Small intestine (tissue), 7 donors: Measurements from ENCODE around the gene KIF22. TPM values are rescaled to one million over a fixed set of nuclear protein-coding genes. Genes with fewer than 3 reads are reported as not detected.

Experiments
- DNase-seq, 2 donors: peaks; one replicate each; pipeline versions ENCODE4 v3.0.0 to v3.0.0-alpha.2; 2013
- FAIRE-seq: peaks from 2 replicates; lab custom pipeline; 2012; peaks lifted over from hg19 to GRCh38; lab: Jason Lieb, UNC
- H3K27ac ChIP-seq, 3 donors: one replicate each; pipeline ENCODE4 v1.5.1; 2013; ENCODE audit warnings: low read length in 2 of 3, mild to moderate bottlenecking in 2 of 3, control low read depth in 1 of 3, inconsistent platforms in 1 of 3, low read depth in 1 of 3, moderate library complexity in 1 of 3
- H3K27me3 ChIP-seq, 3 donors: one replicate each; pipeline ENCODE4 v1.6.1; 2013; ENCODE audit warnings: low read length in 3 of 3, inconsistent platforms in 1 of 3; ENCODE audit not compliant: control insufficient read depth in 3 of 3, insufficient read depth in 3 of 3
- H3K36me3 ChIP-seq, 3 donors: one replicate each; pipeline ENCODE4 v1.6.1; 2013; ENCODE audit warnings: low read length in 3 of 3, inconsistent platforms in 1 of 3, low read depth in 1 of 3, mild to moderate bottlenecking in 1 of 3, moderate library complexity in 1 of 3; ENCODE audit not compliant: control insufficient read depth in 3 of 3, insufficient read depth in 2 of 3
- H3K4me1 ChIP-seq, 3 donors: one replicate each; pipeline ENCODE4 v1.6.1; 2013; ENCODE audit warnings: low read length in 2 of 3, inconsistent platforms in 1 of 3, low read depth in 1 of 3, mild to moderate bottlenecking in 1 of 3, moderate library complexity in 1 of 3; ENCODE audit not compliant: control insufficient read depth in 3 of 3, insufficient read depth in 2 of 3
- H3K4me3 ChIP-seq, 3 donors: one replicate each; pipeline ENCODE4 v1.5.1; 2013; ENCODE audit warnings: low read length in 3 of 3, control low read depth in 1 of 3, inconsistent platforms in 1 of 3, low read depth in 1 of 3, mild to moderate bottlenecking in 1 of 3, moderate library complexity in 1 of 3
- H3K9me3 ChIP-seq, 2 donors: one replicate each; pipeline ENCODE4 v1.6.1; 2013; ENCODE audit warnings: low read depth in 1 of 2, low read length in 1 of 2; ENCODE audit not compliant: control insufficient read depth in 2 of 2, insufficient read depth in 1 of 2
- WGBS, 3 donors: extraction: QIAGEN DNeasy Blood & Tissue Kit; methylation state at CpG; one replicate each; pipeline ENCODE4 v1.1.7; 2013; 5-methylcytosine and 5-hydroxymethylcytosine counted together
- polyA plus RNA-seq, 4 donors: library from polyadenylated mRNA; stranded (reverse) in 3 of 4; unstranded in 1 of 4; fragments of 200-250 nt in 3 of 4; fragments of 120-200 nt in 1 of 4; gene quantifications; one replicate each; pipeline versions ENCODE4 v1.2.1 to v1.2.3, GENCODE V29; 2013
- donor health status: healthy with polysubstance abuse.
- donor health status: control.
- donor health status: control.
- donor health status: Bipolar disorder and iron deficiency.
- donor health status: healthy.

Gene KIF22
- polyA plus RNA-seq, 4 donors: 17.0 to 61.7 (median 34.5) TPM

GRCh38 chr16:29811896-29812665, 21.5 kb downstream of the KIF22 start, which contains the start of gene PRRT2:
Gene PRRT2 (plus strand): TSS chr16:29812193. CDS start chr16:29813055, 862 bp downstream.
- FAIRE-seq (no peak), DNase-seq (peak in 1 of 2 donors; percentile 67)
- WGBS, 3 donors: 2 to 5% (median 3%) methylated on average over 59 to 69 of the region's 69 CpGs
- Histone ChIP-seq H3K4me1 (peaks cover 7 to 60% (median 18%) of the 10 kb centered on the region in 3 donors), H3K9me3 (no peaks in the 10 kb centered on the region), H3K27ac (peak within 1 kb of the TSS; percentile 47 to 79 (median 75)), H3K4me3 (peak within 1 kb of the TSS; percentile 31 to 63 (median 54)), H3K27me3 (peaks cover 0 to 21% (median 0%) of the 10 kb centered on the region in 3 donors), H3K36me3 (peaks cover 0 to 35% (median 0%) of the 10 kb centered on the region in 3 donors)

- Histone ChIP-seq H3K36me3 (peaks cover 0 to 34% (median 0%) of the 10 kb centered on the region in 3 donors), H3K4me1 (peaks cover 7 to 64% (median 18%) of the 10 kb centered on the region in 3 donors), H3K27ac (peak overlapping the region in 1 of 3 donors; percentile 46), H3K9me3 (no peaks in the 10 kb centered on the region), H3K27me3 (peaks cover 0 to 21% (median 0%) of the 10 kb centered on the region in 3 donors), H3K4me3 (peak overlapping the region in 1 of 3 donors; percentile 63)
- no peak for FAIRE-seq
- 71 to 75% (median 73%) methylated on average over 9 of the region's 9 CpGs for WGBS, 3 donors
- DNase-seq: no peak
These were observed 22.4 kb downstream of the KIF22 start for GRCh38 chr16:29812754-29813643.

DNA sequence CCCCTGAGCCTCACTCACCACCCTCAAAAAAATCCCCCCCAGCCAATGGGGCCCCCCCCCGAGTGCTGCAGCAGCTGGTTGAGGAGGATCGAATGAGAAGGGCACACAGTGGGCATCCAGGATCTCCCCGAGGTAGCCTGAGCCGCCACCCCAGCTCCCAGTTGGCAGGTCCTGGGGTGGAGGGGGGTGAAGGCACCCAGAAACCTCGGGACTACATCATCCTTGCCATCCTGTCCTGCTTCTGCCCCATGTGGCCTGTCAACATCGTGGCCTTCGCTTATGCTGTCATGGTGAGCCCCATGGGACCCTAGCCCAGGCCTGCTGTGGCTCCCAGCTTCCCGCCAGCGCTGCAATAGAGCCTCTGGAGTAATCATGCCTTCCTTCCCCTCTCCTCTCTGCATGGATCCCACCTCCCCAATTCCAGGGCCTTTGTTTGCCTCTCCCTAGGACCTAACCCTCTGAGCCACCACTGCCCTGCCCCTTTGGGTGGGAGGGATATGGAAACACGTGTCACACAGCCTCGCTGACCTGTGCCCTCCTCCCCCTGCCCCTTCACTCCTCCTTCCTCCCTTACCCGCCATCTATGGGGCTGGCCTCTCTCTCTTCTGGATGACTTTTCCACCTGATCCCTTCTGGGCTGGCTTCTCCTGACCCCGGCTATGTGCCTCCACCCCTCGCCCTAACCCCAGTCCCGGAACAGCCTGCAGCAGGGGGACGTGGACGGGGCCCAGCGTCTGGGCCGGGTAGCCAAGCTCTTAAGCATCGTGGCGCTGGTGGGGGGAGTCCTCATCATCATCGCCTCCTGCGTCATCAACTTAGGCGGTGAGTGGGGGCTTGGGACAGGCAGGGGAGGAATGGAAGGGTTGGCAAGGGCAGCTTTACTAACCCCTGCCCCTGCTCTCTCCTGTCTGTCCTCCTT, 23.4 kb downstream of the KIF22 start:
- no peaks in the 10 kb centered on the region for H3K9me3 ChIP-seq
- no peak overlapping the region for H3K27ac ChIP-seq
- WGBS, 3 donors: 72 to 79% (median 78%) methylated on average over 21 to 24 of the region's 24 CpGs
- FAIRE-seq: no peak
- DNase-seq: no peak
- peaks cover 0 to 21% (median 0%) of the 10 kb centered on the region in 3 donors for H3K27me3 ChIP-seq
- peaks cover 7 to 58% (median 11%) of the 10 kb centered on the region in 3 donors for H3K4me1 ChIP-seq
- peaks cover 0 to 33% (median 2%) of the 10 kb centered on the region in 3 donors for H3K36me3 ChIP-seq
- no peak overlapping the region for H3K4me3 ChIP-seq

DNA sequence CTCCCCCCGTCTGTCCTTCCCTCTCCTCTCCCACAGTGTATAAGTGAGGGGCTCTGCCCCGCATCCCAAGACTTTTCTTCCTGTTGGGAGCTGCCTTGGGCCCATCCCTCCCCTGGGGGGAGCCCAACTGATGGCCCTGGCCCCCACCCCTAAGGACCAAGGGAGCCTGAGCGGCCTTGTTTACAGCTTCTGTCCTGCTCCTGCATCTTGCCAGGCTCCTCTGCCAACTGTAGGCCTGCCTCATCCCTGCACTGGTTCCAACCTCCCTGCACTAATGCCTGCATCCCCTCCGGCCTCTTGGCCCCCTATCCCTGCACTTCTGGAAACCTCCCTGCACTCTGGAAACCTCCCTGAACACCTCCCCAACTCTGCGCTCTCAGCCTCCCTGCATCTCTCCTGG, 24.0 kb downstream of the KIF22 start:
- DNase-seq (no peak), FAIRE-seq (no peak)
- WGBS, 3 donors: 79 to 96% (median 85%) methylated on average over 5 of the region's 5 CpGs
- Histone ChIP-seq H3K9me3 (no peaks in the 10 kb centered on the region), H3K4me1 (peaks cover 4 to 56% (median 7%) of the 10 kb centered on the region in 3 donors), H3K36me3 (peaks cover 0 to 33% (median 2%) of the 10 kb centered on the region in 3 donors), H3K27ac (no peak overlapping the region), H3K27me3 (peaks cover 0 to 21% (median 0%) of the 10 kb centered on the region in 3 donors), H3K4me3 (no peak overlapping the region)

DNA sequence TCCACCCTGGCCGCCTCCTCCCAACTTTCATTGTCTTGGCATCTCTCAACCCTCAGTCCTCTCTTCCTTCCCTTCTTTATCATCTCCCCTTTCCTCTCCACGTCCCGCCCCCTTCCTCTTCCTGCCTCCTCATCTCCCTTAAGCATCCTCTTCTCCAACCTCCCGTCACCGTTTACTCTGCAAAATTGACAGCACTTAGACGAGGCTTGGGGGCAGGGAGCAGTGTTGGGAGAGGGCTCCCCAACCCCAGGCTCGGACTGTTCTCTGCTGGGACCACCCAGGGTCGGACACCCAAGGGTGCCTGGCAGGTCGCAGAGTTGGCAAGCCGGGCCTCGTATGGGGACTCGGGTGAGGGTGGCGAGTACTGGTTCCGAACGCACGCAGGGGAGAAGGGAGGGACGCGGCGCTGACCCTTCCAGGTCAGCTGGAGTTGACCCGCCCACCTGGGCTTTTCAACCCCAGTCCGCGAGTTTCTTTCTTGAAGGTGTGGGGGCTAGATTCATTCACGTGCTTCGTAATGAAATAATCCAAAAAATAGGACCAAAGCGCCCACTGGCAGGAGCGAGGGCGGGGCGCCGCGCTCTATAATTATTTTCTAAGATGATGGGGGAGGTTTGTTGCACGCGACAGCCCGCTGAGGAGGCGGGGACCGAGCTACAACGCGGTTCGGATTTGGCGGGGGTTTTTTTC, 24.6 kb downstream of the KIF22 start:
- H3K27me3 ChIP-seq: peaks cover 0 to 21% (median 0%) of the 10 kb centered on the region in 3 donors
- H3K9me3 ChIP-seq: no peaks in the 10 kb centered on the region
- WGBS, 3 donors: 5 to 8% (median 6%) methylated on average over 39 of the region's 39 CpGs
- H3K36me3 ChIP-seq: peaks cover 0 to 32% (median 2%) of the 10 kb centered on the region in 3 donors
- H3K4me1 ChIP-seq: peaks cover 4 to 57% (median 11%) of the 10 kb centered on the region in 3 donors
- FAIRE-seq: no peak
- H3K27ac ChIP-seq: peak overlapping the region in 2 of 3 donors; percentile 30 to 47
- peak overlapping the region in 2 of 3 donors; percentile 5 to 93 for H3K4me3 ChIP-seq
- no peak for DNase-seq

GRCh38 chr16:29815793-29816693, 25.5 kb downstream of the KIF22 start, which contains the start of gene PAGR1:
Gene PAGR1 (plus strand): TSS chr16:29816152. CDS start chr16:29816526, 374 bp downstream.
- Histone ChIP-seq H3K27me3 (peaks cover 0 to 21% (median 0%) of the 10 kb centered on the region in 3 donors), H3K27ac (peak within 1 kb of the TSS; percentile 80 to 97 (median 96)), H3K4me1 (peaks cover 2 to 51% (median 7%) of the 10 kb centered on the region in 3 donors), H3K9me3 (no peaks in the 10 kb centered on the region), H3K36me3 (peaks cover 0 to 28% (median 2%) of the 10 kb centered on the region in 3 donors), H3K4me3 (peak within 1 kb of the TSS; percentile 58 to 93 (median 62))
- WGBS, 3 donors: 0 to 1% (median 1%) methylated on average over 66 to 70 of the region's 70 CpGs
- DNase-seq (peak; percentile 98 to 100), FAIRE-seq (no peak)
